K562 (cell line): ENCODE data around the gene PRKAG1. TPM values are rescaled to one million over a fixed set of nuclear protein-coding genes. Genes with fewer than 3 reads are reported as not detected.
A peak's percentile ranks its signal among the peaks of the same experiment; 100 is the strongest.

Experiments
- HNRNPK ChIP-seq: fragments of 200-400 bp; formaldehyde crosslinking; IDR thresholded peaks from one replicate; pipeline ENCODE4 v1.6.1; 2018; ENCODE audit warnings: mild to moderate bottlenecking, low read depth, low read length; ENCODE audit not compliant: poor library complexity, severe bottlenecking
- JUN ChIP-seq, 2 experiments: sonication (generic) in 1 of 2; formaldehyde crosslinking in 1 of 2; IDR thresholded peaks; 2 replicates each; pipeline versions ENCODE4 v1.6.1 to v1.8.0; 2012 to 2022; ENCODE audit warnings: borderline replicate concordance in 2 of 2, mild to moderate bottlenecking in 2 of 2, improper control_type of control experiment in 1 of 2, low read depth in 1 of 2, low read length in 1 of 2, missing genetic modification reagents in 1 of 2
- MLLT1 ChIP-seq, 2 experiments: fragments of 450-650 bp; IDR thresholded peaks; 2 replicates each; pipeline ENCODE4 v1.6.1; 2016
- PCBP2 ChIP-seq: fragments of 200-400 bp; formaldehyde crosslinking; IDR thresholded peaks from 2 replicates; pipeline ENCODE4 v1.6.1; 2018; ENCODE audit warnings: low read length, low read depth, mild to moderate bottlenecking, moderate library complexity; ENCODE audit not compliant: poor library complexity, severe bottlenecking
- SOX6 ChIP-seq: fragments of 450-650 bp; IDR thresholded peaks from 2 replicates; pipeline ENCODE4 v1.6.1; 2014; ENCODE audit warnings: mild to moderate bottlenecking
- ZNF277 ChIP-seq: fragments of 250-450 bp; sonication (Bioruptor Pico); IDR thresholded peaks from 2 replicates; pipeline ENCODE4 v1.8.0; 2022; ENCODE audit warnings: inconsistent platforms, mild to moderate bottlenecking, moderate library complexity, borderline replicate concordance
- polyA plus RNA-seq, 8 experiments: library from polyadenylated mRNA; depleted of rRNA in 4 of 8; stranded (reverse) in 5 of 8; unstranded in 3 of 8; fragments of >200 nt; fragmentation: Nextera tagmentation in 2 of 8; fragmentation: Illumina TruSeq in 1 of 8; extraction: Ambion mirVana in 2 of 8; extraction: Trizol in 1 of 8; gene quantifications; 2 replicates each; pipeline versions ENCODE4 v1.2.1 to v1.2.3, GENCODE V29; 2011 to 2014; ENCODE audit warnings: inconsistent platforms in 1 of 8, missing spikeins in 1 of 8
- total RNA-seq, 7 experiments: library from RNA; depleted of rRNA in 6 of 7; stranded (reverse); fragments of >200 nt in 6 of 7; fragmentation: Illumina TruSeq in 2 of 7; extraction: Trizol in 2 of 7; gene quantifications; 2 replicates each; pipeline versions ENCODE4 v1.2.1 to v1.2.3, GENCODE V29; 2011 to 2021; ENCODE audit warnings: low replicate concordance in 1 of 7
- TF ChIP-seq, protein P1 (sequence below): fragments of 250-450 bp; sonication (Bioruptor Pico); IDR thresholded peaks from 2 replicates; pipeline ENCODE4 v1.5.0; 2021; ENCODE audit warnings: mild to moderate bottlenecking, moderate library complexity
- TF ChIP-seq, protein P2 (sequence below): fragments of 450-650 bp; IDR thresholded peaks from 2 replicates; pipeline ENCODE4 v1.6.1; 2016; ENCODE audit warnings: low read depth, mild to moderate bottlenecking, moderate library complexity

The PRKAG1 gene
- total and polyA plus RNA-seq, 9 of the 15 experiments (the other 6 are each of a cell fraction or from before 2014, with no cell fraction given), result 51.1 to 126 (median 79.1) TPM

- TF ChIP-seq, protein P1, sequence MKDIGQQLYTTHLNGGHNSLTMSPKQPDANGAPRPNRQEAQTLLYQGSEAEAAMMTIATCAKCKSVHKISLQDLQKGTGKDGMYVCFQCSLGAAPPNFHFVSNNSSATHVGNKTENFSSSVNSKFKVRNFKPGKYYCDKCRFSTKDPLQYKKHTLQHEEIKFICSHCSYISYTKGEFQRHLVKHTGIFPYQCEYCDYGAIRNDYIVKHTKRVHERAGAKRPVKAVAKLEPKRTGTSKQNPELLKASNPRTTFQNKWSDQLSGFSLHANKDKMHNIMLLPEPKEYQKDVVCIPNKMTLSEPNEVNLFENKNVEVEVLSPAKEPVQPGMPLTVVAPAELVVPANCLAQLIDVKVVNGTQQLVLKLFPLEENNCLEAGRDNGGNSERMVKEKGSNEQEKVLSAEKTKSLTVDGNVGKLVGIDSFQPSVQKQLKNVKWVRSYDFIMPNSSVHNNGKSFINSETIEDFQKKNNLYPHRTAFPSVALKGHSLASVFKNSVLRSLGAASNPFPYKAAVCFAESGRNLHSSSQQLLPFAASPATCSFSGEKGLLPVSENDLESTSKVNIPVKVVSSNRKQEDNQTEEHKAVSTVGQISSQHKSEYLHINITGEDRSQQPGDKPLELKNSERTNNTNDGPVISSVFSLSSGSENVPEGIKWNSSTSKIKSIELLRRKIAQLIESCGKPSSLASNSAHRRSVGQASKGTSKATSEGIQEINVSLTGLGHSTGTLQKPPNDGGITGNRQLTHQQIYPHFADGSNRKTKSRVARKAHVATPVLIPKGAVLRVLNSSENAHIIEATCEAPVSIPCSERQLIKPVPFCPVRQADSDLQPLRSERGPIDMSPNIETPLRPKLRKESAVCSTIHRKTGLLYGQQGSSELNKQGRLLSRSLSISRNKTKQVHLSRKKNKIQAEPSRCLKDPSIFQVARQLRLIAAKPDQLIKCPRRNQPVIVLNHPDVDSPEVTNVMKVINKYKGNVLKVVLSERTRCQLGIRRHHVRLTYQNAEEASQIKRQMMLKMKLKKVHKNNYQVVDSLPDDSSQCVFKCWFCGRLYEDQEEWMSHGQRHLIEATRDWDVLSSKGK (CRISPR knock-in tag), result no peak
- TF ChIP-seq SOX6 (no peak), MLLT1 (IDR thresholded peaks at IDR 0.05) (0 out of 4 replicates have a peak, but pooled peaks of 1 of the 2 experiments have one; percentile 22), HNRNPK (no peak), PCBP2 (no peak), ZNF277 (no peak), JUN (IDR thresholded peaks at IDR 0.05; ENCODE audit: borderline replicate concordance, low read depth, low read length) (no peak), JUN (CRISPR knock-in tag; IDR thresholded peaks at IDR 0.05; ENCODE audit: borderline replicate concordance) (no peak)
- TF ChIP-seq, protein P2, sequence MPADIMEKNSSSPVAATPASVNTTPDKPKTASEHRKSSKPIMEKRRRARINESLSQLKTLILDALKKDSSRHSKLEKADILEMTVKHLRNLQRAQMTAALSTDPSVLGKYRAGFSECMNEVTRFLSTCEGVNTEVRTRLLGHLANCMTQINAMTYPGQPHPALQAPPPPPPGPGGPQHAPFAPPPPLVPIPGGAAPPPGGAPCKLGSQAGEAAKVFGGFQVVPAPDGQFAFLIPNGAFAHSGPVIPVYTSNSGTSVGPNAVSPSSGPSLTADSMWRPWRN, result no peak
Measured at GRCh38 chr12:49019120-49019430, 499 bp upstream of the PRKAG1 start (continued).
